BJ (cell line): ENCODE measurements around the gene FBXL7. TPM values are rescaled to one million over a fixed set of nuclear protein-coding genes. Genes with fewer than 3 reads are reported as not detected.

ENCODE experiments used
- CTCF ChIA-PET: fragments of 350-600 bp; formaldehyde crosslinking; extraction: SDS; loops from one replicate; lab custom pipeline; 2021; ENCODE audit warnings: antibody characterized with exemption, inconsistent platforms; lab: Yijun Ruan, JAX
- POLR2A ChIA-PET: fragments of 300-600 bp; sonication (Branson Sonifier 250); formaldehyde crosslinking; extraction: SDS; loops from one replicate; lab custom pipeline; 2021; ENCODE audit warnings: antibody characterized with exemption; lab: Charles Lee
- DNase-seq: peaks from one replicate; pipeline ENCODE4 v3.0.0-alpha.2; 2011; ENCODE audit warnings: low read depth
- H3K27me3 ChIP-seq: 2 replicates; pipeline ENCODE4 v1.6.0; 2011; ENCODE audit warnings: low read length; ENCODE audit not compliant: control insufficient read depth, insufficient read depth
- H3K36me3 ChIP-seq: 2 replicates; pipeline ENCODE4 v1.5.1; 2011; ENCODE audit warnings: low read length; ENCODE audit not compliant: control insufficient read depth, insufficient read depth
- H3K4me3 ChIP-seq: 2 replicates; pipeline ENCODE4 v1.5.1; 2011; ENCODE audit warnings: low read depth, mild to moderate bottlenecking, control low read depth, low read length
- CTCF ChIP-seq: IDR thresholded peaks from 2 replicates; pipeline ENCODE4 v1.5.1; 2011; ENCODE audit warnings: low read depth, mild to moderate bottlenecking, control low read depth, inconsistent platforms, low read length, moderate library complexity; ENCODE audit not compliant: insufficient read depth
- polyA plus RNA-seq: library from polyadenylated mRNA; depleted of rRNA; stranded (reverse); fragments of >200 nt; gene quantifications from 2 replicates; pipeline ENCODE4 v1.2.3, GENCODE V29; 2011

Gene FBXL7
- polyA plus RNA-seq, 1 experiment, result 23.2 TPM

GRCh38 chr5:15898641-15899040, 398.7 kb downstream of the FBXL7 start:
- no peak for DNase-seq
- no peak for TF ChIP-seq CTCF
- no peak overlapping the region for H3K4me3 ChIP-seq
- POLR2A ChIA-PET, result no interaction called here
- no peaks in the 10 kb centered on the region for H3K36me3 ChIP-seq
- CTCF ChIA-PET, result interaction anchor here (0.5 kb wide), 1 partner anchor 82 kb away, joined by 3 read pairs; no protein-coding TSS in a partner anchor
- no peaks in the 10 kb centered on the region for H3K27me3 ChIP-seq

- ChIA-PET CTCF (interaction anchor here (0.6 kb wide), 1 partner anchor 151 kb away, joined by 3 read pairs; no protein-coding TSS in a partner anchor), POLR2A (no interaction called here)
- Histone ChIP-seq H3K36me3 (no peaks in the 10 kb centered on the region), H3K27me3 (no peaks in the 10 kb centered on the region), H3K4me3 (no peak overlapping the region)
- no peak for DNase-seq
- TF ChIP-seq CTCF, result no peak
Measured at GRCh38 chr5:15899481-15899880, 399.5 kb downstream of the FBXL7 start.

- Histone ChIP-seq H3K36me3 (no peaks in the 10 kb centered on the region), H3K27me3 (no peaks in the 10 kb centered on the region), H3K4me3 (no peak overlapping the region)
- ChIA-PET CTCF (no interaction called here), POLR2A (no interaction called here)
- DNase-seq, result no peak
- TF ChIP-seq CTCF, result no peak
Measured at GRCh38 chr5:15901151-15901550, 401.2 kb downstream of the FBXL7 start.

- no peak for DNase-seq
- H3K27me3 ChIP-seq, result no peaks in the 10 kb centered on the region
- ChIA-PET CTCF (no interaction called here), POLR2A (no interaction called here)
- TF ChIP-seq CTCF, result no peak
- H3K4me3 ChIP-seq, result no peak overlapping the region
- no peaks in the 10 kb centered on the region for H3K36me3 ChIP-seq
Measured at GRCh38 chr5:15902066-15902465, 402.1 kb downstream of the FBXL7 start.

GRCh38 chr5:15904899-15905830, 405.2 kb downstream of the FBXL7 start:
- Histone ChIP-seq H3K27me3 (no peaks in the 10 kb centered on the region), H3K36me3 (no peaks in the 10 kb centered on the region), H3K4me3 (no peak overlapping the region)
- no peak for TF ChIP-seq CTCF
- DNase-seq, result no peak
- POLR2A ChIA-PET, result no interaction called here
- CTCF ChIA-PET, result no interaction called here
